ENCODE measurements around the gene CIB4.

CIB4 gene

DNA sequence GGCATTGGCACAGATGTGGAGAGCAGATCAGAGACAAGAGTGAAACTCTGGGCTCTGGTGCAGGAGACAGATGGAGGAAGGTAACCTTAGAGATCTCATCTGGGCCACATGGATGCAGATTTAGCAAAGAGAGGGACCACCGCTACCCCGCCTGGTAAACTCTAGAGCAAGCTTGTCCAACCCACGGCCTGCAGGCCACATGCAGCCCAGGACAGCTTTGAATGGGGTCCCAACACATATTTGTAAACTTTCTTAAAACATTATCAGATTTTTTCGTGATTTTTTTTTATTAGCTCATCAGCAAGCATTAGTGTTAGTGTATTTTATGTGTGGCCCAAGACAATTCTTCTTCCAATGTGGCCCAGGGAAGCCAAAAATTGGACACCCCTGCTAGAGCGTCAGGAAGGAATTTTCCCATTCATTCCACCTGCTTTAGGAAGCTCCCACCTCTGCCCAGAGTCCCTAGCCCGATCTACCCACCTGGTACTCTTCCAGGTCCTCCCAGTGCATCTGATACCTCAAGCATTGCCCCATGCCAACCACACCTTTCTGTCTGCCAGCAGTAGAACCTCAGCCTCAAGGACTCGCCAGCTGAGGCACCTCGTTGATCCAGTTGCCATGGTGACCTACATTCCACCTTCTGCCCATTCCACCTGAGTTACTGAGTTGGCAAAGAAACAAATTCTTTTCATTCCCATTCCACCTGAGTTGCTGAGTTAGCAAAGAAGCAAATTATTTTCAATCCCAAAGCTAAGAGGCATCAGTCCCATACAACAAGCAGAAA, at the start of gene CIB4:
TSS of gene CIB4 (minus strand) at position 586 of the 784 bp plus-strand sequence. CDS start at position 534, 52 bp downstream.
- peak; percentile 44 for DNase-seq

DNA sequence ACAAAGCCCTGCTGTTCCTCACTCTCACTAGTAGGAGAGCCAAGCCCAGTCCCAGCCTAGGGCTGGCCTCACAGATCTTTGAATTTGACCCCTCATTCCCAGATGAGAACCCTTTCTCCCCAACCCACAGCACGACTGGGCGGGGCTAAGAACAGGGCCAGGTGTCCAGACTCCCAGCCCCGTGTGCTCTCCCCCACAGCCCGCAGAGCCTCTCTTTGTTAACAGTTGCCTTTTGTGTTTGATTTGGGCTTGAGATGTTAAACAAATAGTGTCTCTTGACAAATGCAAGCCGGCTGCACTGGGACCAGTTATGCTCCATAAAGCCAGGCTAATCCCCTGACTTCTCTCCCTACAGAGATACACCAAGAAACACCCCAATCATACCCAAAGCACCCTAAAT, 46.6 kb upstream of the CIB4 start:
- no peak for DNase-seq

DNA sequence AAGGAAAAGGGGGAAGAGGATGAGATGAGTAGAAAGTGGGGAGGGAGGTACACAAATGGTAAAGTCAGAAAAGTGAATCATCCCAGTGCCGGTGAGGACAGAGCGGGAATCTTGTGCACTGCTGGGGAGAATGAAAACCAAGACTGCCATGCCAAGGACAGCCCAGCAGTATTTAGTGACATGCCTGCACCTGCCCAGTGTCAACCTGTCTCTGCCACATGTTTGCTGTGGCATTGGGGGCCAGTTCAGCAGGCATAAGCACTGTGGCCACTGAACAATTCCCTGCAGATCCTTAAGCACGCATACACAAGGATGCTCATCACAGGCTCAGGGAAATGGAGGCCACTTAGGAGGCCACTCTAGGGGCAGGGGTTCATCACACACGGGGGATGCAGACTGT, 46.2 kb upstream of the CIB4 start:
- DNase-seq = no peak

DNA sequence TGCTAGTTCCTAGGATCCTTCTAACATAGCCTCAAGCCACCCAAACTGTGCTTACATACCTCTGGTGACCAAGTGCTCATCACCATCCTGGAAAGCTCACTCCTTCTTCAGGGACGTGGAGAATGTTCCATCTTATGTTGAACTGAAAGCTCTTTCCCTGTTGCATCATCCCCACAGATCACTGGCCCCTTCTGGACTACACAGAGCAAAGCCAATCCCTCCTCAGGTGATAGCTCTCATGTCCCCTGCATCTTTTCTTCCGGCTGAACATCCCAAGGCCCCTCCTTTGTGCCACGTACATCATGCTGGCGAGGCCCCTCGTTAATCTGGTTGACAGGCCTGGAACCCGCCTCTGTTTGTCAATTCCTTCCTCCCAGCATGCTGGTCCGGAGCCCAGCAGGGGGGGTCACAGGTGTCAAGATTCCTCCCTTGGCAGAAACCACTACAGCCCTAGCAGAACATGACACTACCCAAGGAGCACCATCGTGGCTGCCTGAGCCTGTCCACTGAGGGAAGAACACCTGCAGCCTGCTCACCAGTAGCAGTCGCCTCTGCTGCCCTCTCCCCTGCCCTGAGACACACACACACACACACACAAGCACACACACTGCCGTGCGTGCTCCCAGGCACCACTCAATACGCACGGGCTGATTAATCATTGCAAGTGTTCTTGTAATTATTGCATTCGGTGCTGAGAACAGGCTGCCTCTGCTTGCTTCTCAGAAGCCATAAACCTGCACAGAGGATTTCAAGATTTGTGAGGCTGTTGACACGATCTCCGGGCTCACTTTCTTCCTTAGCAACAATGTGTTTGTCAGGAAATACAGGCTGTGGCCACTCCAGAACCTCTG, 45.0 kb upstream of the CIB4 start:
- DNase-seq = no peak

DNA sequence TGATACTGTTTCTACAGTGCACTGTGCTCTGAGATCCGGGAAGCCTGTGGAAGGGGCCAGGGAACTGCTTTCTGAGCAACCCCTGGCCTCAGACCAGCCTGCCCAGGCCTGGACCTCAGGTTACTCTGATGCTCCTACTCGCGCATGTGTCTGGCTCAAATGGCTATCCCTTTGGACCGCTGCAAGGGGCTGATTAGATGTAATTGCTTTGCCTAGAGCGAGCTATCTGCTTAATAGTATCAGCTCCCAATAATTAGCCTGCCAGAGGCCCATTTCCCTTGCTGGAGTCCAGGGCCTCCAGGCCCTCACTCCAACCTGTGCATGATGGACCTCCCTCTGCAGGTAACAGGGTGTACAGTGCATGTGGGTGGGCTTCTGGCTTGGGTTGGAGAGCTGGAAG, 44.2 kb upstream of the CIB4 start:
- no peak for DNase-seq

DNA sequence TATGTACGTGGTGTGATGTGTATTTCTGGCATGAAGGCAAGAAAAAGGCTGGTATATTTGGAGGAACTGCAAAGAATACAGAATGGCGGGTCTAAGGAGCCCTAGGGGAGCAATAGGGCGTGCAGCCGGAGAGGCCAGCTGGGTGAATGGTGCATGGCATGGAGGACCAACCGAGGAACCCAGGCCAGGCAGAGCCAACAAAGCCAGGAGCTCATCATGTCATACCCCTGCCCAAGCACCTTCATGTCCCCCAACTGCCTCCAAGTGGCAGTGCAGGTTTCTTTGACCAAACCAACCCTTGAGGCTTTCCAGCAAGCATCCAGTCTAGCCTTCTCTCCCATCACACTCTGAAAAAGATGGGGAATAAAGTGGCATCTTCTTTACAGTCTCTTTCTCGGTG, 42.4 kb upstream of the CIB4 start:
- DNase-seq = no peak

DNA sequence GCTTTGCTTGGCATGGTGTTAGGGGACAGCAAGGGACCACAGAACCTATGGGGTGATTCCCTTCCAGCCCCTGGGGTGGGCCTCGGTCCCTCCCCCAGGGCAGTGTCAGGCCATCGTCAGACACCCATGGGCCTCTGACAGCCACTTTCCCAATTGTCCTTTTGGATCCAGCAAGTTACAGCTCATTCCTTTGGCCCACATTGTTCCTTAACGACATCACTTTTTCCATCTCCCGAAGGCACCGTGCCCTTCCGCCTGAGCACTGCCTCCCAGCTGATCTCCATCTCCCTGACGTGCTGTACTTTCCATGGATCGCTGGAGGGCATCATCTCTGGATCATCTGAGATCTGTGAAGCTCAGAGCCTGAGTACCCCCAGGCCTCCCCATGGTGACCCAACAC, 41.0 kb upstream of the CIB4 start:
- no peak for DNase-seq

DNA sequence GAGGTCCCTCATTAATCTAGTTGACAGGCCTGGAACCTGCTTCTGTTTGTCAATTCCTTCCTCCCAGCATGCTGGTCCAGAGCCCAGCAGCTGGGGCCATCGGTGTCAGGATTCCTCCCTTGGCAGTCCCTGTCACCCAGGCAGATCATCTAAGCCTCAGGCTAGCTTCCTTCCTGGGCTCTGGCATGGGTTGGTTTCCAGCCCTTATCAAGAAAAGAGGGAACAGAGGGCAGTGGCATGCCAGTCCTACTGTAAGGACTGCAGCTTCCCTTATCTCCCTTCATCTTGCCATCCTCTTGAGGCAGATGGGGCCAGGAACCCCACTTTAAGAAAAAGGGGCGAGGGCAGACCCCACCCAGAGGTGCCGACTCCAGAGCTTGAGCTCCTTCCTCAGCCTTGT, 40.5 kb upstream of the CIB4 start:
- DNase-seq = no peak

DNA sequence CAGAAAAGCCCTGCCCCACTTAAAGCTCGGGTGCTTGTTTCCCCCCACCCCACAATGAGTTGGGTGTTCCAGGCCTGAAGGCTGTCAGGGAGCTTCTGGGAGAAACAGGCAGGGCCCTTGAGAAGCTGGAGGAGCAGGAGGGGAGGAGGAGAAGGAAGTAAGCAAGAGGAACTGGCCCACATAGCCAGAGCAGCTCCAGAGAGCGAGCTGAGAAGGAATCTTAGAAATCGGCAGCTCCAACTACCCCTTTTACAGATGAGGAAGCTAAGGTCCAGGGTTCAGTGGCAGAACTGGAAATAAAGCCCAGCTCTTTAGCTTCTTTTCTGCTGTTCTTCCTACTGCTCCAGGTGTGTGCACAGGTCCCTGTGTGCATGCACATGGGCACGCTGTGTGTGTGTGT, 38.7 kb upstream of the CIB4 start:
- DNase-seq = no peak

DNA sequence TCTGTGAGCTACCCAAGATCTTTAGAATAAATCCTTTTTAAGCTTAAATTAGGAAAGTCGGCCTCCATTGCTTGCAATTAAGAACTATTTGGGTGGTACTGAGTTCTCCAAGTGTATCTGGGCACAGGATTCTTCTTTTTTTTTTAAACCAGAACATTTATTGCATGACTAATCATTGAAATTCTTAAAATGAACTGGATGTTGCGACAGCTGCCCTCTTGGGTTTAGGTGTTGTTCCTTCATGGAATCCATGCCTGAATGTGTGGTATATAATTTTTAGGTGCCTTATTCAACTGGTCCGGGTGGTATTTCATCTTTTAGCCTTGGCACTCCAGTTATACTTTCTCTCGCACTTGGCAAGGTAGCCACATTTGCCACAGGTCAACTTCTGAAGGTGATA, 36.9 kb upstream of the CIB4 start:
- no peak for DNase-seq

DNA sequence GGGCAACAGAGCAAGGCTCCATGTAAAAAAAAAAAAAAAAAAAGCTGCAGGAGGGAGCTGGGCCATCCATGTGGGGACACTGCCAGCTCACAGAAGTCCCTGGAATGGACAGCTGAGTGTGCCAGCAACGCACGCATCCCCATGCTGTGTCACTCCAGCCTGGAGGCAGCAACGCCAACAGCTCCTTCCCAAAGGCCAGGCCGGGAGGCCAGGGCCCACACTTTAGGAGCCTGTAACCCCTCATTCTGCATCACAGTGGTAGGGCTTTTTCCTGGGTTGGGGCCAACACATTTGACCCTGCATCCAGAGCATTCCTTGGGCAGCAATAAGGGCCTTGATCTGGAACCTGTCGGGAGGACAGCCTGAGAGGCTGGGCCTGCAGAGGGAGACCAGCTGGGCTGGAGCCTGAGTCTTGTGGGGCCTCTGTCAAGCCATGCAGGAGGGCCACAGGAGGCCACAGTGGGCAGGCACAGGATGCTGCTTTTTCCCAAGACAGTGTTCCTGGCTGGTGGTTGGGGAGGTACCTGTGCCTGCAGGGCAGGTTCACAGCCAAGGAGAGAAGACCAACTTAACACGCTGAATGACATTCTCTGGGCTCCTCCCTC, 34.6 kb upstream of the CIB4 start:
- no peak for DNase-seq

DNA sequence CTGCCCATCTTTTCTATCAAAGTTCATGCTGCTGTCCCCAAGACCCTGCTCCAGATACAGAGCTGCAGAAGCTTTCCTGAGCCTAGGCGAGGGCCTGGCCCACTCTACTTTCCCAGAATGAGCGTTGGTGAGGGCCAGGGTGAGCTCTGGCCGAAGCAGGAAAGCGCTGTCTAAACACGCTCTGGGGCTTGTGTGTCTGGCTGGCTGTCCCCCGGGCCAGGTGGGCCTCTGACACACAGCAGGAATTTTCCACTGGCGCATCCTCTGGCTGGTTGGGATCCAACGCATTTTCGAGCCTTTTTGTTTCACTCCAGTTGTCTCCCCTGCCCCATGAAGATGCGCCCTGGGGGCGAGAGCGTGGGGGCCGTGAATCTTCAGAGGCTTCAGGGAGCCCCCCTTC, 33.6 kb upstream of the CIB4 start:
- DNase-seq = no peak

DNA sequence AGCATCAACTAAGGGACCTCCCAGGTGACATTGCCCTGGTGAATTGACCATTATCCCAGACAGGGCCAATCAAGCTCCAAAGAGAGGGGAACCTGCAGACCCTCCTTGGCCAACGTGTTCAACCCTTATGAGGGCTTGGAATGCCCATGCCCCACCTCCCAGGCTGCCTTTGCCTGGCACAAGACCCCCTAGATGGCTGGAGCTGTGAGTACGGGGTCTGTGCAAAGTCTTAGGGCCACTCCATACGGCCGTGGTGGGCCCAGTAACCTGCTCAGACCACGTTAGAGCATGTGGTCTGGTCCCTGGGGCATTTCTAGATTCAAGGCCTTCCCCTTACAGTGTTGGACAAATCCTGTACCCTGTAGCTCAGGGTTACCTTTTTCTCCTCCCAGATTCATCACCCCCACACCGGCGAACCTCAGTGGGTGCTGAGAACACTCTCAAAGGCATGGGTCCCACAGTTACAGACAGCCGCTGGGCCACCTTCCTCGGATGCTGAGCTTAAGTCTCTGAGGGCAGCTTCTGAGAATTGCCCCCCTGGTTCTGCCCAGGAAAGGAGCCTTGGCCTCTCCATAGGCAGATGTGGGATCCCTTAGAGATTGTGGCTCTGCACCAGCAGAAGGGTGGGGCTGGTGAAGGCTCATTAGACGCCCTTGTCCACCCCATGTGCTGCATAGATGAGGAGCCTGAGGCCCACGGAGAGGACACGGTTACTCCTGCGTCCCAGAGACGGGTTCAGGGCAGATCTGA, 33.0 kb upstream of the CIB4 start:
- DNase-seq = no peak

DNA sequence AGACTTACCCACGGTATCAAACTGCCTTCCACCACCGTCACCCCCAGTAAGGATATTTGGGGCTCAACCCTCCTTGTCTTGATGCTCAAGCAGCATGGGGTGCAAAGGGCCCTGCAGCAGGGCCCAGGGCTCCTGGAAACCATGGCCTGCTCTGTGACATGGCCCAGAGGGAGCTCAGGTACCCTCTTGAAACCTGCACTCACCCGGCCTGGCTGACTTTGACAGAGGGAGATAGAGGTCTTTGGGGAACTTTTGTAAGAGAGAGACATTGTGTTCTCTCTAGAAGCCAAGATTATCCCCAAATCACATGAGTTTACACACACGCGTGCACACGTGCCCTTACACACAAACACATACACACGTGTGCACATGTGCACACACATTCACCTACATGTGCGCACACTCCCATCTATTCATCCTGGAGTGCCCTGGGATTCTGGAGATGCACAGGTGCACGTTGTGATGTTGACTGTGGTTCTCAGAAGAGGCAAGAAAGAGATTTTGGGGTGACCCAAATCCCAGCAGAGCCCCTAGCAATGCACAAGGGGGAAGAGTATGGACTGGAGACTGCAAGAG, 31.7 kb upstream of the CIB4 start:
- DNase-seq = no peak

DNA sequence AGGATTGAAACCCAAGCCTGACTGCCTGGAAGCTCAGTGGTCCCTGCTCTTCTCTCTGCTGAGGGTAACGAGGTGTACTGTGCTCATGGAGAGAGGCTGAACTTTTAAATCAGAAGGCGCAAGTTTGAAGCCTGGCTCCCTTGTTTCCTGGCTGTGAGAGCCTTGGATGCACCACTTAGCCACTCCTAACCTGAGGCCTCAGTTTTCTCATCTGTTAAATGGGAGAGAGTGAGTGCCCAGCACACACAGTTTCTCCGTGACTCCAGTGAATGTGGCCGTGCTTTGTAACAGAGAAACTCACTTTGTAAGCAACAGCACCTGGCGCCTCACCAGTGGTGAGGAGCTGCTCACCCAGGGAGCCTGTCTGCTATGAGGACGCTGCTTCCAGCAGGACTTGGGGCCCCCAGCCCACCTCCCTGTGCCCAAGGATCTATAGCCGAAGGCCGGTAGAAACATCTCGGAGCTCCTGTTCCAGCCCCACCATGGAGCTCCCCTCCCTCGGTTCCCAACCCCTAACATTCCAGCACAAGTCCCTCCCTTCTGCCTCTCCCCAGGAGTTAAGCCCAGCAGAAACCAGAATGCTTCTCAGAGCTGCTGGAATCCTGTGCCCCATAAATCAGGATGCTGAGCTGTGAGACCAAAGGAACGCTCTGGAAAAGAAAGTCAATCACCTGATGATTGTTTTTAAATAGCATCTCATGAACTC, 31.1 kb upstream of the CIB4 start:
- no peak for DNase-seq

DNA sequence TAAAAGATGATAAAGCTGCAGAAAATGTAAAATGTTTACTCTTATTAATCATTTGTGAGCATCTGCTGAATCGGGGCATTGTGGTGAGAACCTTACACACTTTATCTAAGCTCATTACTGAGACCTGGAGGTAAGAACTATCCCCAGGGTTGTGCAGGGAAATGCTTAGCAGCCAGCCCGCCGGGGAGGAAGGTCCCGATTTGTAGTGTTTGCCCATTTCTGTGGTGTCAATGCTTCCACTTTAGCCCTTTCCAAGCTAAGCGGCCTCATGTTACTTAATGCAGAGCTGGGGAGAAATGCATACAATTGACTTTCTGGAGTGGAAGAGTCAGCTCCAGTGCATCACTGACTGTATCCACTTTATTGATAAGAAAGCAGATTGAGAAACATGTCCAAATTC, 30.5 kb upstream of the CIB4 start:
- DNase-seq = no peak

DNA sequence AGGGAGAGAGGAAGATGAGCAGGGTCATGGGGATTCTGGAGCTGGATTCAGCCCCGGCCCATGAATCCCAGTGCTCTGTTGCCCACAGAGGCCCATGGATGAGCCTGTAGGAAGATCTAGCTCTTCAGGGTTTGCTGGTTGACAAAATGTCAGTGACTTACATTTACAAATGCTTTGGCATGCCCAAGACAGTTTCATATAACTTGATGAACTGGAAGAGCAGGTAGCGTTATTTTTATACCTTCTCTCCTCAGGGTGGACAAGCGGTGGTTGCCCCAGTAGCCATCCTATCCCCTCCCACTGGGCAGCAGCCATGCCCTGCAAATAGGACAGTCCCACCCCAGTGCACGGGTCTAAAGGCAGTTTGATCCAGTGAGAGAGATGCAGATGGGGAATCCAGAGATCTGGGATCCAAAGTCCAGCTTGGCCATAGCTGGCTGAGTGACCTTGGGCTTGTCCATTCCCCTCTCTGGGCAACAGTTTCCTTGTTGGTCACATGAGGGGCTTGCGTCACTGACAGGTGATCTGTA, 29.8 kb upstream of the CIB4 start:
- DNase-seq = no peak

DNA sequence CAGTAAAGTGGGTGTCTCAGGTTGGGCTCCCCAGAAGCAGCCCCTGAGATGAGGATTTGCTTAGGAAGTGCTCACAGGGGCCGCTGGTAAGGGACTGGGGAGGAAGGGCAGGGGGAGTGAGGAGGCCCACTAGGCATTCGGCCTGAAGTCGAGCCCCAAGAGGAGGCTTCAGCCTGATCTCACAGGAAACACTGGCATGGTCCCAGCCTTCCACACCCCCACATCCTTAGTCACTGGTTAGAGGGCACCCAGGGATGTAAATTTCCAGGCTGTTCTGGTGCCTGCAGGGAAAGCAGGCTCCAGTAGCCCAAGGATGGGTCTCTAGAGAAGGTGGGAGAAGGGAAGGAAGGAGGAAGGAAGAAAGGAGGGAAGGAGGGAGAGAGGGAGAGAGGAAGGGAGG, 29.0 kb upstream of the CIB4 start:
- DNase-seq = no peak

DNA sequence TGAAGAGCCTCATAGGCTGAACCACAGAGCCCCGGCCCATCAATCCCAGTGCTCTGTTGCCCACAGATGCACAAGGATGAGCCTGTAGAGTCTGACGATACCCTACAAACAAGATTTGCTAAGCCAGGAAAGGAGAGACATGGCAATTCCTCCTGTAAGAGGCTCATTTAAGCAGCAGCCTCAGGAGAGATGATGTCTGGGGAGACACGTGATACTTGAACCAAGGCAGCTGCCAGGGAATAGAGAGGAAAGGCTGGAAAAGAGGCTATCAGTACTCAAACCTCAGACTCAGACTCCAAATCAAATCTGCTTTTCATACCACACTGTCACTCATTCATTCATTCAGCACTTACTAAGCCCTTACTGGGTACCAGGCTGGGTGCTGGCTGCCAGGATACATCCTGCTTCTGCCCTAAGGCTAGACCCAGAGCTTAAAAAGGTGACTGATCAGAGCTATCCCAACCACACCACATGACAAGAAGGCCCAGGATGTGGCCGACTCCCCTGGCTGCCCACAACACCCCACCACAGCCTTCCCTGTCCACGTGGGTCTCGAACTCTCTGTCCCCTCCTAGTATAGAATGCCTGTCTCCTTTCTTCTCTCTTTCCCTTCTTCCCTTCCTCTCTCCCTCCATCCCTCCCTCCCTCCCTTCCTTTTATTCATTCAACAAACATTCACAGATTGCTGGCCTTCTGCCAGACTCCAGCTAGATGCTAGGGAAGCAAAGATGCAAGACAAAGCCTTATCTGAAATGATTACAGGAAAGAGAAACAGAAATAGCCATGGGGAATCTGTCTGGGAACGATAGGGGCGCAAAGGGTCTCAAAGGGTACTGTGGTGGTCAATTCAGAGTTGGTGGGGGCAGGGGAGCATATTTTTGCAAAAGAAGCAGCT, 27.9 kb upstream of the CIB4 start:
- DNase-seq = peak; percentile 26

DNA sequence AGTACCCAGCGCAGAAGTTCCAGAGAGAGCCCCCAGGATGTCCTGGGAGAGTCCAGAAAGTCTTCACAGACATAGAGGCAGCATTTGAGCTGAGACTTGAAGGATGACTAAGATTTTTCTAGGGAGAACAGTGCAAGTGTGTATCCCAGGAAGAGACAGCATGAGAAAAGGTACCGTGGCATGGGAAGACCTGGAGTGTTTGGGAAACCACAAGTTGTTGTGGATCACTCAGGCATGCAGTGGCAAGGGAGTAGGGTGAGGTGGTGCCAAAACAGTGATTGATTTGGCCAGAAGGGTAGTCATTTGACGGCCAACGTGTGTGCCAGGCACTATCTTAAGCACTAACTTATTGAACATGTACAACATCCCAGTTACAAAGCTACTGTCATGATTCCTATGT, 26.9 kb upstream of the CIB4 start:
- DNase-seq = no peak

DNA sequence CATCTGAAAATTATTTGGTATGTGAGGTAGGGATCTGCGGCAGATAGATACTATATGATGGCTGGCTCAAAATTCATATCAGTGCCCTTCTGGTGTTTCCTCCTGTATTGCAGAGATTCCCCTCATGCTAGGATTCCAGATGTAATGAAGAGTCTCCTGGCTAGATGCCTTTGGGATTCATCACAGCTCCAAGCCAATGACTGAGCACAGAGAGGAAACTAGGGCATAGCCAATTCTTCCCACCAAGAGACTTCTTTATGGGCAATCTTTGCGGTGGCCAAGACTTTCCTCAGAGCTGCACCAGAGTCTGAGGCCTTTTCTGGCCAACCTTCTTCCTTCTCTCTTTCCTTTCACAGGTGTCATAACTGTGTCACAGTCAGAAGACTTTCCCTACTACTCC, 25.5 kb upstream of the CIB4 start:
- no peak for DNase-seq

All from NCI-H2171 (cell line).